GM19455 (cell line): Measurements from ENCODE around the gene TNIK.
A peak's percentile ranks its signal among the peaks of the same experiment; 100 is the strongest.

ENCODE experiments used
- ATAC-seq: cut with Tn5 transposase; IDR thresholded peaks from one replicate; pipeline ENCODE4 v1.9.1; 2021; ENCODE audit not compliant: unreplicated experiment

TNIK gene

DNA sequence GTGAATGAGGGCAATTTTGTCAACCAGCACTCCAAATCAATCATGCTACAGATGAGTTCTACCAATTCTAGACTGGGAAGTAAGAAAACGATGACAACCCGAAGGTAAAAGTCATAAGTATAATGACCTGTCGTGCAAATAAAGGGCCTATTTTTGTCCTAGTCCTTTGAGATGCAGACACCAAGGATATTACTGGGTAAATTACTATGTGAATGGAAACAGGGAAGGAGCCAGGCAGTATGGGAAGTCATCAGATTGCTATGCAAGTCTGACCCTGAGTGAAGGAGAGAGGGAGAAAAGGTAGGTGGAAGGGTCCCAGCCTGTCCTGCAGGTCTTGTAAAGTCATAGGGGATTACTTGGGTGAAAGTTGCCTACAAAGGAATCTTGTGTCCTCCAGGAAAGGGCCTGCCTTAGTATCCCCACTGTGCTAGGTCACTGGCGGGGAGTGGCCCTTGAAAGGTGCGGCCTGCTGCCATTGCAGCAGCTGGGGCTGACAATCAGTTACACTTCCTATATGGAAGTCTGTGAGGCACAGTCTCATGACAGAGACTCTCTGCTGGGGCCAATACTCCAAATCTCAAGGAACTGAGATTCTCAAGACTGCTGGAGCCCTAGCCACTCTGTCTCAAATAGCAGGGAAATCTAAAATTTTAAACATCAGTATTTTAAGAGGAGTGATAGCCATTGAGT is 283.8 kb downstream of the TNIK start:
- no peak for ATAC-seq

DNA sequence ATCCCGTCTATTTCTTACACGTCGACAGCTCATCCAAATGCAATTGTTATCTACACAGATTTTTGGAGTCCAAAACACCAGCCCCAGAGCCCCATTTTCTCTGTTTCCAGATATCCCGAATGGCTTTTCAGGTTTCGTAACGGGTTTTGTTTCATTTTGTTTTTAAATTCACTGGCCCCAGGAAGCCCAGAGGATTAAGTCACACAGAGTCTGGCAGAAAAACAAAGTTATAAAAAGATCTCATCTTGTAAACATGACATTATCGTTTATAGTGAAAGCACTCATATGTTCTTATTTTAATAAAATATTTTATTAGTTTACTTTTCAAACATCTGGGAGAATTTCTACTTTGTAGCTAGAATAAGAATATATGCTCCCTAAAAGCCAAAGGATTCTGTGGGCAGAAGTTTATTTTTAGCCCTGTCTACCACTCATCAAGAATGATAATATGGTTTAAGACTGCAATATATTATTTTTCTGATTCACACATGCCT is 284.4 kb downstream of the TNIK start:
- no peak for ATAC-seq

DNA sequence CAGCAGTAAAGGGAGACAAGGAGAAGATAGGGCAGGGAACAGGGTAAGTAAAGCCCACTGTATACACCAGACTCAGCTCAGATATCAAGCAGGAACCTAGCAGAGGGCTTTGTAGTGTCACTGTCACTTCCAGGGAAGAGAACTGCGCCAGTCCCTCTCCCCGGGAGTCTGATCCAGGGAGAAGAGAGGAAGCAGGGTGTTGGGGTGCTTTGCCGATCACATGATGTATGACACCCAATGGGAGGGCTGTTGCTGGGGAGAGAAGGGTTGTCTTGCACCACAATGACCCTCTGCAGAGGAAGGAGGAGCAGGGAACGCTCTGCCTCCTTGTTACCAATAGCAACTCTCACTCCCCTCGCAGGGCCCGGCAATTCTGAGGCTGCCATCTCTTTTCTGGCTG is 286.5 kb downstream of the TNIK start:
- ATAC-seq = no peak

DNA sequence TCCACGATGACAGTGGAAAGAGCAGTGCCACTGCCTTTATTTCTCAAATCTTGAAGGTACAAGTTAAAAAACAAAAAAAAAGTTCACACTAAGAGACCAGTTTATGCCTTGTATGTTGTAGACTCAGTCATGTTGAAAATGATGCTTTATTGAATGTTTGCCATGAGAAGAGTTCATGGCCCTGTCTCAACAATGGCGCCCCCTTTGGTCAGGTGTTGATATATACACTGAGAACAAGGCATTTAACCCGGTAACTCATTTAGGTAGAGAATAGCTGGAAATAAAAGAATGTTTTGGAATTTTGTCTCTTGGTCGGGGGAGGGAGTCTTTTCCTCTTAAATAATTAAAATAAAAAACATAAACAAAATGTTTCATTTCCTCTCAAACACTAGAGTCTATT is 288.1 kb downstream of the TNIK start:
- ATAC-seq = no peak

DNA sequence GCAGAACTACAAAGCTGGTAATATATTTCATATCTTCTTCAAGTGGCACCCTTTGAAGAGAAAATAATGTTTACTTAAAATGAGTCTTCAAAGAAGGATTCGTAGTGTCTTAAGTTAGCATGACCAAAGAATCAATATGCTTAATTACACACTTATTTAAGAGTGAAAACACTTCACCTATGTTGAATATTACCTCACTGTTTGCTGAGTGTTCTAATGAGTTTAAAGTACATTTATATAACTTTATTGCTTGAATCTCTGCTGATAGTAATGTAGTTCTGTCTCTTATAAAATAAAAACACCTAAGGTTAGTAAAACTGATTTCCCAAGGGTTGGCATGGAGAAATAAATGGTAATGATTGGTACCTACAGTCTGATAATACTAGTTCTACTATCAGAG is 290.3 kb downstream of the TNIK start:
- ATAC-seq = no peak

DNA sequence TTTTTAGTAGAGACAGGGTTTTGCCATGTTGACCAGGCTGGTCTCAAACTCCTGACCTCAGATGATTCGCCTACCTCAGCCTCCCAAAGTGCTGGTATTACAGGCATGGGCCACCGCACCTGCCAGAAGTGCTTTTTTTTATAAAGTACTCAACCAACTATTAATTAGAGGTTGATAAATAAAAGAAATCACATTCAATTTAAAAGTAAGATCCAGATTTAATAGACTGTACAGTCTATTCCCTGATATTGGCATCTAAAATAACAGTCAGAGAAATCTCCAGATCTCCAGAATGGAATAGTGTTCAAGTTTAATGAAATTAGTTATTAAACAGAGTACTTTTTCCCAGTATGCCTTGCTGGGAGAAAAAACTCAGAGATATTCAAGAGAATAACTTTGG is 290.8 kb downstream of the TNIK start:
- ATAC-seq = no peak

DNA sequence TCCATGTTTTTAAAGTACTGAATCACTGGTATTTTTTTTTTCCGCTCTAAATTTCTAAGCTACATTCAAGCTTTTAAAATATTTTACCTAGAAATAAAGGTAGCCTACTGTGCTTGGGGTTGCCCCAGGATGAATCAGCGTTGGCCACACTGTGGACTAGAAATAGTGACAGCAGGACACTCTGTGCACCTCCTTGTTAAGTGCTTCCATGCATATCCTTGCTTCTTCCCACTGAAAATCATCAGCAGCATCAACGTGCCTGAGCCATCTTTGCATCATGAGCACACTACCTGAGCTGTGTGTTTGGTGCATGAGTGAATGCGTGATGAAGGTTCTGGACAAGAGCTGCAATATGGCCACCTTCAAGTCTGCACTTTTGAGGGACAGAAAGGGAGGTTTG is 291.7 kb downstream of the TNIK start:
- ATAC-seq = no peak

DNA sequence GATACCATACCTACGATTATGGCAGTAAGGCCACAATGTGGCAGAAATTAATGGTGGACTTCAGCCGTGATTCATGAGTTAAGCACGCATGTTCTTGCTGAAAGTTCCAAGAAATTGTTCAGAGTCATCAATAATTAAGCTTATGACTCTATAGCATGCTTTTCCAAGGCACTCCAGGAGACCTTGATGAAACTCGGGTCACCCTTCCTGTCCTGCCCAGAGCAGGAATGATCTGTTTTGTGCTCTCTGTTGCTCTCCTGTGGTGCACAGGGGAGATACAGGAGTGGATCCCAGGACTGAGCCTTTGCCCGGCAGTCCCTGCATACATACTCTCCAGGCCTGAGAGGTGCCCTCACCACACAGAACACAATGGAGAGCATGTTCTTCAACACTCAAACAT is 292.1 kb downstream of the TNIK start:
- ATAC-seq = no peak

DNA sequence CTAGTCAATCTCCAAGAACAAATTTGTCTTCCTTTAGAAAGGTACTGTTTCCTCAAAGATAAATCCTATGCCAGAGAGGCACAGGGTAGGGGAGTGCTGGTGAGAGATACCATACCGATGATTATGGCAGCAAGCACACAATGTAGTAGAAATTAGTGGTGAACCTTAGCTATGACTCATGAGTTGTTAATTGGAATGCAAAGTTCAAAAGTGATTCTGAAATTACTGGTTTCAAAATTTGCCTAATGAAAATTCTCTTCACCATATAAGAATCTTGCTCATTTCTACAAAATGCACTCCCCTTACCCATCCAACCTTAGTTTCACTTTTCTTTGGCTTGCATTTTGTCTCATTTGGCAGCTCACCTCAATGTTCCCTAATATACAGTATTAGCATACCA is 294.2 kb downstream of the TNIK start:
- ATAC-seq = peak; percentile 49

DNA sequence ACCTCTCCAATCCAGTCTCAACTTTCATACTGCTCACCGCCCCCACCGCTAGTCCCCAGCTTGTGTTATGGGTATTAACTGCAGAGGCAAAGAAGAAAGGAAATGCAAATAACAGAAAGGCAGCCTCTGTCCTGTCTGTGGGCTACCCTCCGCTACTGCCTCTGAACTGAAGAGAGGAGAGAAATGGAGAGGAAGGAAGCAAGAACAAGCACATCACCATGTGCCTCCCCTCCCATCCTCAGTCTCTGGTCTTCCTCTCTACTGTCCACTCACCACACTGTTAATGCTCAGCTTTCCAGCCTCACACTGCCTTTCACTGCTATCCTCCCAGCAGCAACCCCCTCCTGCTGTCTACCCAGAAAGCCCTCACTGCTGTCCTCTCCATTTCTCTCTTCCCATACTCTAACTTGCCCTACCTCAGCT is 294.7 kb downstream of the TNIK start:
- ATAC-seq = peak; percentile 52

DNA sequence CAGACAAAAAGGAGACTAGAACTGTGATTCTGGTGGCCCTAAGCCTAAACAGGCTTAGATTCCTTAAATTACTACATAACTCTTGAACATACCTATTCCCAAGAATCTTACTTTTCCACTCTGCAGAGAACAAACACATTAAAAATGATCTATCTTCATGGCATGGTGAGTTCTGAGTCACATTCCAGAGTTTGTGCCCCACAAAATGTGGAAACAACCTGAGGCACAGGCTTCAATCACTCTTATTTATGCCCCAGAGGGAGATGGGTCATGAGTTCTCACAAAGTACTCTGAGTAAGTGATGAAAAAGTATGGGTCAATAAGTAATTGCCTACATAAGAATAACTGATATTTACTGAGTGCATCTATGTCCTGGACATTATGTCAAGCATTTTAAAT is 296.1 kb downstream of the TNIK start:
- ATAC-seq = no peak

DNA sequence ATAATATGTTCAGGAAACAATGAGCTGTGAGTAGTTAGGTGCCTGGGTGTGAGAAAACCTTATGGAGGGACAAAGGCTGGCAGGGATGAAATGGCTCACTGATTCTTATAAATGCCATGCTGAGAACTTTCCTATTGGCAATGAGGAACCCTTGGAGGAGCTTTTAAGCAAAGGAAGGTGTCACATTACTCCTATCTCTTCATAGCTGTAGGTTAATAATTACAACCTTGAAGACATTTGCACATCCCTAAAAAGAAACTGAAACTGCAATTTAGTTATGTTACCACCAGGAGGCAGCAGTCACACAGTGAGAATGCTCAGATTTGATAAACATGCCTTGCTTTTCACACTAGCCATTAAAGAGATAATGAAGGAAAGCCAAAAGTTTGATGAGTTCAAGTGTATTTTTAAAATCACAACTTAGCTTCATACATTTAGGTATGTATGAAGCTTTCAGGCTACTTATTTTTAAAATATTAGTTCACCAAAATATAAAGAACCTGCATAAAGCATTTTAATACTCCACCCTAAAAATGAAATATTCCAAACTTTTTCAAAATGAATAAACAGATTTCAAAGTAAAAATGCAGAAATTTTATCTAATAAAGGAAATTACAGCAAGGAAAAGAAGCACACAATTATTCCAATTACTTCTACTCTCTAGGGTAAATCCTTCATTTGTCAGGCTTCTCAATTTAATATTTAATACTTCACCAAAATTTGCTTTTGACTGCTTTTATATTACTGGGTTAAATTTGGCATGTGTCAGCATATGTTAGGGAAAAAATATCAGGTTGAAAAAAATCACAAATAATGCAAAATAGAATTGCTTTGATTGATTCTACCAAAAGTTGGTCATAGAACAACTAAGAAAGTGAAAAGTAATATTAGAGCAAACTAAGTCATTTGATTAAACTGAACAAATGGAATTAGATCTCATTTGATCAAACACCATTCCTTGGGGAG is 296.8 kb downstream of the TNIK start:
- no peak for ATAC-seq

DNA sequence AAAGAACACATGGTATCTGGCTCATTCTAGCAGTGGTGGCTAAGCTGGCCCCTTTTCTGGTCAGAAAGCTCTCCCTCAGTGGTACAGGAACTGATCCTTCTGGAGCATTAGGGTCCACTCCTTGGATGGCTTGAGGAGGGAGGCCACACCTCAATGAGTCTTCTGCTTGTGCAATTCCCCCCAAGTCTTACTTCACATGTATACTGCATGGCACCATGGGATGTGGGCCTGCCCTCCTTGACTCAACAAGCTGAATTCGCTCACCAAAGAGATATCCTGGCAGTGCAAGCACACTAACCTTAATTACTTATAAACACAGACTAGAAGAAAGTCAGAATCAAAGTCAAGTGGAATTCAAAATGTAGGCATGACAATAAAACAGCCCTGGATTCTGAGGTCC is 299.9 kb downstream of the TNIK start:
- ATAC-seq = no peak

DNA sequence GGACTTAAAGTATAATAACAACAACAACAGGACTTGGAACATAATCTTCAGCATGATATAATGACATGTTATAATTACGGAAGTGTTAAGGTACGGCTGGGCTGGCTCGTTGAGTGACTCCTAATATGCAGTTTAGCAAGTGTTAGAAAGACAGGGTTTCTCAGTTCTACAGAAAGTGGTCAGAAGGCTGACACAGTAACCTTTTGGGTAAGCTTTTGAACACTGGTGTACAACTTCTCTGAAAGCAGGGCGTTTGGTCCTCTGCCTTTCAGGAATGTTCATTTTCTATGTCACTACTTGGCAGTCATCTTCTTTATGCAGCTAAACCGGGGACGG is 300.4 kb downstream of the TNIK start:
- ATAC-seq = no peak

DNA sequence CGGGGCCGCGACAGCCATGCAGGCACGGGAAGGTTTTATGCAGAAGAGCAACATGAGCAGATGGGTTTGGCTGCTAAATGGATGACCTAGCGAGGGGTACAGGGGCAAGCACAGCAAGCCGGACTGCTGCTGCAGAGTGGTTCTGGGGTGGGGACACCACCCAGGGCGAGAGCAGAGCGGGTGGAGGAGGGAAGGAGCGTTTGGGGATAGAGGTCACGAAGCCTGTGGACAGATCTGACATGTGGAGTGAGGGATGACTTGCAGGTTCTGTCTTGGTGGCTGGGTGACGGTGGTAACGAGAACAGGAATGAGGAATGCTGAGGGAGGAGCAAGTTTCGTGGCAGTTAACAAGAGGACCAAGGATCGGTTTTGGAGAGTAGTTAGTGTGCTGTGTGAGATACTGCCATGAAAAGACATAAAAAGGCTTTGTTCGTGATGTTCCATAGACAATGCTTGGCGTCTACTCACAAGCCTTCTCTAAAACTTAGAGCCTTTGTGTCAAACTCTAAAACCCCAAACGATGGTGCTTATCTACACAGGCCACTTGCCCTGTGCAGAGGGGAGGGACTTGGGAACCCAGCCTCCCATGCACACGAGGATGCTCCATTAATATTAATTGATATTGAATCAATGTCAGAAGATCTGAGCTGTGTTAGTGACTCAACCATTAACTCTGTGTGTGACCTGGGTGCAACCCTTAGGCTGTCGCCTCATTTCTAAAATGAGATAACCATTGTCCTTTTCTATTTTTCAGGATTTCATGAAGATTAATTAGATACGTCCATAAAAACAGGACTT is 301.0 kb downstream of the TNIK start:
- ATAC-seq = no peak

DNA sequence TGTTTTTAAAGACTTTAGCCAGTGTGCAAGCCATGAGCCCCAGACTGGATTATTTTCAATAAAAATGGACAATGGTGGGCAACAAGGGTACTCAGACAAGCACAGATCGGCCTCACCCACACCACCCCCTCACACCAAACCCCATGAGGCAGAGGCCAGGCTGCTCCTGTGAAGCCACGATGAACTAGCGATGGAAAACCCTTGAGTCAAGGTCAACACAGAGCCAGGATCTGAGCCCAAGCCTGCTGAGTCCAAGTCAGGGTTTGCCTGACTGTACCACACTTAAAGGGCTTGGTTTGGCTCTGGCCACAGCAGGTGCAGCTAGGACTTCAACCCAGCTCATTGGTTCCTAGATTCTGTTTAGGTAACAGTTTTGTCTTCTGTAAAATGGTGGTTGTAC is 302.2 kb downstream of the TNIK start:
- no peak for ATAC-seq

DNA sequence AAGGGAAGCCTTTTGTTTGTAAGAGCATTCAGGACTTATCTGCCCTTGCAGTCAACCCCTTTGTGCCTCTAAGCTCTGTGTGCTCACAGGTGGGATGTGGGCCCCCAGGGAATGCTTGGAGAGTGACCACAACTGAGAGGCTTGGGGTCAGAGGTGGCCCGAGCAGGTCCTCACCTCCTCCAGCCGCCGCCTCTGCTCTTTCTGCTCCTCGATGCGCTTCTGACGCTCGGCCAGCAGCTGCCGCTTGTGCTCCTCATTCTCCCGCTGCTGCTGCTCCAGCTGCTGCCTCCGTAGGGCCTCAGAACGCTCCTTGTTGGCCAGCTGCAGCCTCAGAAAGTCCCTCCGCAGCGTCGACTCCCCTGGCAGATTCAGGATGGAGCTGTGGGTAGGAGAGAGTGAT is 302.9 kb downstream of the TNIK start:
- ATAC-seq = no peak

DNA sequence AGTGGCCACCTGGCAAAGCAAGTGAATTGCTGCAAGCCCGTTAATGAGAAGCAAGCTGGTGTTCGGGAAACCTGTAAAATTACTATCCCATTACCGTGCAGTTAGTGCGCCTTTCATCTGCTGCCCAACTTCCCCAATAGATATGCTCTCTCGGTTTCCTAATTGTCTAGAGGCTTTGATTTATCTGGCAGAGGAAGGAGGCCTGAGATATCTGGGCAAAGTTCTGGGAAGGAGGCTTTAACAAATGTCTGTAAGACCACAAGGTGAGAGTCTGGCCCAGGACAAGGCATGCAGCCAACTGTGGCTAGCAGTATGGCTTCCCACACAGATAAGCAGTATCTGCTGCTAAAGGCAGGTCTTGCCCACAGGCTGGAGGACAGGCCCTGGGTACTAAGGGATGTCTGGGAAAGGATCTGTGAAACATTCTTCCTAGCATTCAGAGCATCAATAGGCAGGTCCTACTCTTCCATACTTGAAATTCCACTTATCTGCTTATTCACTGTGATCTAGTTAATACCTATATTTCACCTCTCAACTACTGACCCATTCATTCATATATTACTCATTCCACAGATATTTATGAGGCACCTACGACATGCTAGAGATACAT is 303.7 kb downstream of the TNIK start:
- ATAC-seq = no peak

DNA sequence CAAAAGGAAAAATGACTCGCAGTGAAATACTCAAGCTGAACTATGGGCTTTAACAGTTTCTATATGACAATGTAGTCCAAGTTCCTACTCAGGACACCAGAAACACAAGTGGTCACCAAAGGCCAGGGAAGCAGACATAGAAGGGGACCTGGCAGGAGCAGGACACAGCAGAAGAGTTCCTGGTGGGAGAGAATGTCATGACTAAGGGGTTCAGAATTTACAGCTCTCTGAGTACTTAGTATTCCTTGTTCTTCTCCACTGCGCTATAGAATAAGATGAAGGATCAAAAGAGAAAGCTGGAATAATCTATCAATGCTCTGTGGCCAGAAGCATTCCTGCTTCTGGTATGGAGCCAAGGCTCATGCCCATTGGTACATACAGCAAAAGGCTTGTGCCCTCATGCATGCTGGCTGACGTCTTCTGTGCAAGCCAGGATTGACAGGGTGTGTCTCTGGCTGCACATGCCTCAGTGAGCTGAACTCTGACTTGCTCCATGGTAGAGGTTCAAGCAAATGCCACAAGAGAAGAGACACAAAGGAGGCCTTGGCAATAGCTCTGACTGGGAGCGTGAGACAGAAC is 305.0 kb downstream of the TNIK start:
- ATAC-seq = no peak

DNA sequence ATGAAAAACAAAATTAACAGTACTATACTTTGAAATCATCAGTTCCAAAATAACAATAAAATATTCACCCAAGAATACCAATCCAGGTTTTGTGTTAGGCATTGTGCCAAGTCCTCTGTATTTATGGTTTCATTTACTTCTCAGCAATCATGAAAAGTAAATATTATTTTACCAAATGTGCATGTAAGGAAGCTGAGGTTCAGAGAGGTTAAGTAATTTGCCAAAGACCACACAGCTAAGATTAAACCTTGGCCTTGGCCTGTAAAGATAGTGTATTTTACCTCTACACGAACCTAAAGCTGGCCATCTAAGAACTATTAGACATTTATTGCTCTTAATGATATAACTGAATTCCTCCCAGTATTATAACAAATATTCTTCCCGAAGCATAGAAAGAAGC is 309.3 kb downstream of the TNIK start:
- ATAC-seq = no peak
